ENCODE measurements around the gene BSN.

BSN gene, protein sequence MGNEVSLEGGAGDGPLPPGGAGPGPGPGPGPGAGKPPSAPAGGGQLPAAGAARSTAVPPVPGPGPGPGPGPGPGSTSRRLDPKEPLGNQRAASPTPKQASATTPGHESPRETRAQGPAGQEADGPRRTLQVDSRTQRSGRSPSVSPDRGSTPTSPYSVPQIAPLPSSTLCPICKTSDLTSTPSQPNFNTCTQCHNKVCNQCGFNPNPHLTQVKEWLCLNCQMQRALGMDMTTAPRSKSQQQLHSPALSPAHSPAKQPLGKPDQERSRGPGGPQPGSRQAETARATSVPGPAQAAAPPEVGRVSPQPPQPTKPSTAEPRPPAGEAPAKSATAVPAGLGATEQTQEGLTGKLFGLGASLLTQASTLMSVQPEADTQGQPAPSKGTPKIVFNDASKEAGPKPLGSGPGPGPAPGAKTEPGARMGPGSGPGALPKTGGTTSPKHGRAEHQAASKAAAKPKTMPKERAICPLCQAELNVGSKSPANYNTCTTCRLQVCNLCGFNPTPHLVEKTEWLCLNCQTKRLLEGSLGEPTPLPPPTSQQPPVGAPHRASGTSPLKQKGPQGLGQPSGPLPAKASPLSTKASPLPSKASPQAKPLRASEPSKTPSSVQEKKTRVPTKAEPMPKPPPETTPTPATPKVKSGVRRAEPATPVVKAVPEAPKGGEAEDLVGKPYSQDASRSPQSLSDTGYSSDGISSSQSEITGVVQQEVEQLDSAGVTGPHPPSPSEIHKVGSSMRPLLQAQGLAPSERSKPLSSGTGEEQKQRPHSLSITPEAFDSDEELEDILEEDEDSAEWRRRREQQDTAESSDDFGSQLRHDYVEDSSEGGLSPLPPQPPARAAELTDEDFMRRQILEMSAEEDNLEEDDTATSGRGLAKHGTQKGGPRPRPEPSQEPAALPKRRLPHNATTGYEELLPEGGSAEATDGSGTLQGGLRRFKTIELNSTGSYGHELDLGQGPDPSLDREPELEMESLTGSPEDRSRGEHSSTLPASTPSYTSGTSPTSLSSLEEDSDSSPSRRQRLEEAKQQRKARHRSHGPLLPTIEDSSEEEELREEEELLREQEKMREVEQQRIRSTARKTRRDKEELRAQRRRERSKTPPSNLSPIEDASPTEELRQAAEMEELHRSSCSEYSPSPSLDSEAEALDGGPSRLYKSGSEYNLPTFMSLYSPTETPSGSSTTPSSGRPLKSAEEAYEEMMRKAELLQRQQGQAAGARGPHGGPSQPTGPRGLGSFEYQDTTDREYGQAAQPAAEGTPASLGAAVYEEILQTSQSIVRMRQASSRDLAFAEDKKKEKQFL (N-terminal part only)

DNA sequence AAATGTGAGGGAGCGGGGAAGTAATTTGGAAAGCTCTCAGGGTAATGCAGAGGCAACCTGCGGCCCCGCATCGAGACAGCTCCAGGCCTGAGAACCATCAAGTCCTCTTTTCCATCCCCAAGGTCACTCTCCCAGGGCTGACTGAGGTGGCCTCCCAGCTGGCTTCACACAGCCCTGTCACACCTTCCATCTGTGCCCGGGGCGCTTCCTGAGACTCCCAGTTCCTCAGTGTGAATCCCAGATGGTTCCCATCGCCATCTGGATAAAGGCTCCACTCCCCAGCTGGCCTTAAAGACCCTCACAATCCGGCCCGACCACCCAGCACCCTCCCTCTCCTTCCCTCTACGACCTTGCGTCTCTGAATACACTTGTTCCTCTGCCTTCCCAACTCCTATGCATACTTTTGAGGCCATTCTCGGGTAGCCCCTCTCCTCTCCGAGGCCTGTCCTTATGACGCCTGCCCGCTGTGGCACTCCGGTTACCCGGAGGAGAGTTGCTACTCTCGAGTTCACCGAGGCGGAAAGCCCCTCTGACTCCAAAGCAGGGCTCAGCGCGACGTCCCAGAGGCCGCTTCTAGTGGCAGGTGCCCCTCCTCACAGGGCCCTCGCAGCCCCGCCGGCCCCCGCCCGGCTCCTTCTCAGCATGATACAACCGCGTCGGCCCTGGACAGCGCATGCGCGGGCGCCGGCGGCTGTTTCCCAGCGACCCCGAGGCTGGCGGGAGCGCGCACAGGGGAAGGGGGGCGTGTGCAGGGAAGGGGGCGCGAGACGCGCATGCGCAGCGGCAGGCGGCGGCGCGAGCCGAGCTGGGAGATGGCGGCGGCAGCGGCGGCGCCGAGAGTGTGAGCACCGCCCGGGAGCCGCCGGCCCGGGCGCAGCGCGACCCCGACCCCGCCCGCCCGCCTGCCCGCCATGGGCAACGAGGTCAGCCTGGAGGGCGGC, at the start of gene BSN:
Gene BSN (plus strand): TSS at position 786 of the 941 bp plus-strand sequence. CDS start 126 bp downstream, at position 912.
- H3K9me3 ChIP-seq (ENCODE audit: control insufficient read depth, insufficient read depth, low read depth, low read length), result no peaks in the 10 kb centered on the region
- H3K36me3 ChIP-seq (ENCODE audit: control insufficient read depth in 2 of 2, insufficient read depth in 1 of 2, low read length in 2 of 2), result no peaks in the 10 kb centered on the region
- H3K27ac ChIP-seq (ENCODE audit: extremely low read depth, low read depth, low read length), result peak within 1 kb of the TSS; percentile 42; the same call in 1 of the 2 replicates
- no peaks in the 10 kb centered on the region for H3K4me1 ChIP-seq (ENCODE audit: control insufficient read depth, insufficient read depth, low read length)
- peak within 1 kb of the TSS; percentile 45 for H3K4me3 ChIP-seq (ENCODE audit: low read depth, low read length)
- CTCF ChIA-PET, result interaction anchor here (0.5 to 3.9 kb wide), 3 partner anchors 14 to 701 kb away, joined by 3 to 24 read pairs (median 9); no protein-coding TSS in a partner anchor
- POLR2A ChIA-PET, result interaction anchor here (1.3 kb wide), 1 partner anchor 14 kb away, joined by 4 read pairs; no protein-coding TSS in a partner anchor
- peak; percentile 86 for TF ChIP-seq ZBTB20 (tag by site-specific recombination; IDR thresholded peaks at IDR 0.05)
- TF ChIP-seq, protein P1, sequence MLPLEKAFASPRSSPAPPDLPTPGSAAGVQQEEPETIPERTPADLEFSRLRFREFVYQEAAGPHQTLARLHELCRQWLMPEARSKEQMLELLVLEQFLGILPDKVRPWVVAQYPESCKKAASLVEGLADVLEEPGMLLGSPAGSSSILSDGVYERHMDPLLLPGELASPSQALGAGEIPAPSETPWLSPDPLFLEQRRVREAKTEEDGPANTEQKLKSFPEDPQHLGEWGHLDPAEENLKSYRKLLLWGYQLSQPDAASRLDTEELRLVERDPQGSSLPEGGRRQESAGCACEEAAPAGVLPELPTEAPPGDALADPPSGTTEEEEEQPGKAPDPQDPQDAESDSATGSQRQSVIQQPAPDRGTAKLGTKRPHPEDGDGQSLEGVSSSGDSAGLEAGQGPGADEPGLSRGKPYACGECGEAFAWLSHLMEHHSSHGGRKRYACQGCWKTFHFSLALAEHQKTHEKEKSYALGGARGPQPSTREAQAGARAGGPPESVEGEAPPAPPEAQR (tag by site-specific recombination; IDR thresholded peaks at IDR 0.05), result no peak
- TF ChIP-seq ZNF529 (tag by site-specific recombination; IDR thresholded peaks at IDR 0.05; ENCODE audit: insufficient replicate concordance), result no peak
- no peak for TF ChIP-seq ZNF211 (tag by site-specific recombination; IDR thresholded peaks at IDR 0.05; ENCODE audit: low read depth)
- TF ChIP-seq ZNF138 (tag by site-specific recombination; IDR thresholded peaks at IDR 0.05; ENCODE audit: borderline replicate concordance), result no peak
- no peak for TF ChIP-seq ZNF621 (tag by site-specific recombination; IDR thresholded peaks at IDR 0.05)
- no peak for TF ChIP-seq ZNF843 (tag by site-specific recombination; IDR thresholded peaks at IDR 0.05)
- peak; percentile 56; the same call in 1 of the 2 replicates for TF ChIP-seq KLF9 (tag by site-specific recombination; IDR thresholded peaks at IDR 0.05; ENCODE audit: low read depth)
- 0 out of 2 replicates have a peak, but pooled peaks have one; percentile 4 for TF ChIP-seq ZNF558 (tag by site-specific recombination; IDR thresholded peaks at IDR 0.05)
- TF ChIP-seq ZNF174 (tag by site-specific recombination; IDR thresholded peaks at IDR 0.05), result no peak
- no peak for TF ChIP-seq ZNF266 (tag by site-specific recombination; IDR thresholded peaks at IDR 0.05; ENCODE audit: low read depth)
- 0 out of 2 replicates have a peak, but pooled peaks have one; percentile 17 for TF ChIP-seq SP7 (tag by site-specific recombination; IDR thresholded peaks at IDR 0.05)
- TF ChIP-seq ZNF132 (tag by site-specific recombination; IDR thresholded peaks at IDR 0.05; ENCODE audit: borderline replicate concordance), result no peak
- 0 out of 2 replicates have a peak, but pooled peaks have one; percentile 31 for TF ChIP-seq ZNF391 (tag by site-specific recombination; IDR thresholded peaks at IDR 0.05; ENCODE audit: borderline replicate concordance, low read depth)
- no peak for TF ChIP-seq BCL11A (tag by site-specific recombination; IDR thresholded peaks at IDR 0.05; ENCODE audit: low read depth)
- no peak for TF ChIP-seq HOXC10 (CRISPR knock-in tag; IDR thresholded peaks at IDR 0.05)
- TF ChIP-seq, protein P2, sequence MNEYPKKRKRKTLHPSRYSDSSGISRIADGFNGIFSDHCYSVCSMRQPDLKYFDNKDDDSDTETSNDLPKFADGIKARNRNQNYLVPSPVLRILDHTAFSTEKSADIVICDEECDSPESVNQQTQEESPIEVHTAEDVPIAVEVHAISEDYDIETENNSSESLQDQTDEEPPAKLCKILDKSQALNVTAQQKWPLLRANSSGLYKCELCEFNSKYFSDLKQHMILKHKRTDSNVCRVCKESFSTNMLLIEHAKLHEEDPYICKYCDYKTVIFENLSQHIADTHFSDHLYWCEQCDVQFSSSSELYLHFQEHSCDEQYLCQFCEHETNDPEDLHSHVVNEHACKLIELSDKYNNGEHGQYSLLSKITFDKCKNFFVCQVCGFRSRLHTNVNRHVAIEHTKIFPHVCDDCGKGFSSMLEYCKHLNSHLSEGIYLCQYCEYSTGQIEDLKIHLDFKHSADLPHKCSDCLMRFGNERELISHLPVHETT (tag by site-specific recombination; IDR thresholded peaks at IDR 0.05), result no peak
- no peak for TF ChIP-seq ZNF311 (tag by site-specific recombination; IDR thresholded peaks at IDR 0.05; ENCODE audit: borderline replicate concordance)
- no peak for TF ChIP-seq ZNF776 (tag by site-specific recombination; IDR thresholded peaks at IDR 0.05; ENCODE audit: borderline replicate concordance)
- TF ChIP-seq, protein P3, sequence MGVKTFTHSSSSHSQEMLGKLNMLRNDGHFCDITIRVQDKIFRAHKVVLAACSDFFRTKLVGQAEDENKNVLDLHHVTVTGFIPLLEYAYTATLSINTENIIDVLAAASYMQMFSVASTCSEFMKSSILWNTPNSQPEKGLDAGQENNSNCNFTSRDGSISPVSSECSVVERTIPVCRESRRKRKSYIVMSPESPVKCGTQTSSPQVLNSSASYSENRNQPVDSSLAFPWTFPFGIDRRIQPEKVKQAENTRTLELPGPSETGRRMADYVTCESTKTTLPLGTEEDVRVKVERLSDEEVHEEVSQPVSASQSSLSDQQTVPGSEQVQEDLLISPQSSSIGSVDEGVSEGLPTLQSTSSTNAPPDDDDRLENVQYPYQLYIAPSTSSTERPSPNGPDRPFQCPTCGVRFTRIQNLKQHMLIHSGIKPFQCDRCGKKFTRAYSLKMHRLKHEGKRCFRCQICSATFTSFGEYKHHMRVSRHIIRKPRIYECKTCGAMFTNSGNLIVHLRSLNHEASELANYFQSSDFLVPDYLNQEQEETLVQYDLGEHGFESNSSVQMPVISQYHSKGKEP (tag by site-specific recombination; IDR thresholded peaks at IDR 0.05), result no peak
- no peak for TF ChIP-seq ZNF23 (tag by site-specific recombination; IDR thresholded peaks at IDR 0.05; ENCODE audit: borderline replicate concordance)
- TF ChIP-seq ZBTB1 (tag by site-specific recombination; IDR thresholded peaks at IDR 0.05), result no peak
- no peak for TF ChIP-seq ZNF292 (tag by site-specific recombination; IDR thresholded peaks at IDR 0.05; ENCODE audit: borderline replicate concordance, low read depth)
- TF ChIP-seq OSR2 (tag by site-specific recombination; IDR thresholded peaks at IDR 0.05), result no peak
- TF ChIP-seq, protein P4, sequence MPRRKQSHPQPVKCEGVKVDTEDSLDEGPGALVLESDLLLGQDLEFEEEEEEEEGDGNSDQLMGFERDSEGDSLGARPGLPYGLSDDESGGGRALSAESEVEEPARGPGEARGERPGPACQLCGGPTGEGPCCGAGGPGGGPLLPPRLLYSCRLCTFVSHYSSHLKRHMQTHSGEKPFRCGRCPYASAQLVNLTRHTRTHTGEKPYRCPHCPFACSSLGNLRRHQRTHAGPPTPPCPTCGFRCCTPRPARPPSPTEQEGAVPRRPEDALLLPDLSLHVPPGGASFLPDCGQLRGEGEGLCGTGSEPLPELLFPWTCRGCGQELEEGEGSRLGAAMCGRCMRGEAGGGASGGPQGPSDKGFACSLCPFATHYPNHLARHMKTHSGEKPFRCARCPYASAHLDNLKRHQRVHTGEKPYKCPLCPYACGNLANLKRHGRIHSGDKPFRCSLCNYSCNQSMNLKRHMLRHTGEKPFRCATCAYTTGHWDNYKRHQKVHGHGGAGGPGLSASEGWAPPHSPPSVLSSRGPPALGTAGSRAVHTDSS (tag by site-specific recombination; IDR thresholded peaks at IDR 0.05), result no peak
- 0 out of 2 replicates have a peak, but pooled peaks have one; percentile 61 for TF ChIP-seq ZNF501 (tag by site-specific recombination; IDR thresholded peaks at IDR 0.05)
